Measurements from ENCODE around the gene MISP3. TPM values are rescaled to one million over a fixed set of nuclear protein-coding genes. Genes with fewer than 3 reads are reported as not detected.
"Not testable (repeated sequence)": the region's sequence is repeated elsewhere in the genome, so short reads cannot be mapped to it uniquely, and the experiment has no call there.

Gene MISP3
- total and polyA plus RNA-seq, 10 donors = 1.5 to 8.0 (median 2.0) TPM

DNA sequence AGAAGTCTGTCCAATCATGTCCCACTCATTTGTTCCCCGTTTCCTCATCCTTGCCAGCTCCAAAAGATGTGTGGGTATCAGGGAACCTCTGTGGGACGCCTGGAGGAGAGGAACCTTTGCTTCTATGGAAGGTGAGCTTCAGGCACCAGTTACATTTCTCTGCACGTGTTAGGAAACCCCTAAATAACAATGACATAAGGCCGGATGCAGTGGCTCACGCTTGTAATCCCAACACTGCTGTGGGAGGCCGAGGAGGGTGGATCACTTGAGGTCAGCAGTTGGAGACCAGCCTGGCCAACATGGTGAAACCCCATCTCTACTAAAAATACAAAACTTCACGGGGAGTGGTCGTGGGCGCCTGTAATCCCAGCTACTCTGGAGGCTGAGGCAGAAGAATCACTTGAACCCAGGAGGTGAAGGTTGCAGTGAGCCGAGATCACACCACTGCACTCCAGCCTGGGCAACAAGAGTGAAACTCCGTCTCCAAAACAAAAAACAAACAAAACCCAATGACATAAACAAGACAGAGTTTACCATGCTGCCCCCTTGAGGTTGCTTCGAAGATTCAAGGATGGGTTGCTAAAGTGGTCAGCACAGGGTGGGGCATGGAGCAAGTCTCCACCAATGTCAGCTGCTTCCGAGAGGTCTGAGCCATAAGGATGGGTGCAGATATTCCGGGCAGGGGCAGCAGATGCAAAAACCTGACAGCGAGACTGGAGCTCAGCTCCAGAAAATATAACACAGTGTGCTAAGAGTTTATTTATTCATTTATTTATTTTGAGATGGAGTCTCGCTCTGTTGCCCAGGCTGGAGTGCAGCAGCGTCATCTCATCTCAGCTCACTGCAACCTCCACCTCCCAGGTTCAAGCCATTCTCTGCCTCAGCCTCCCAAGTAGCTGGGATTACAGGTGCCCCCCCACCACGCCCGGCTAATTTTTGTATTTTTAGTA is 29.7 kb upstream of the MISP3 start:
- not testable (repeated sequence) for DNase-seq; H3K9me3 ChIP-seq; H3K27me3 ChIP-seq (replicated peaks in 1 of 7)
- Histone ChIP-seq H3K36me3 (peaks cover 0 to 100% (median 52%) of the 10 kb centered on the region in 6 donors), H3K27ac (peak overlapping the region in 7 of 8 donors; percentile 13 to 76 (median 59)), H3K4me1 (peaks cover 4 to 27% (median 10%) of the 10 kb centered on the region in 6 donors), H3K4me3 (peak overlapping the region in 1 of 8 donors; percentile 3)
- TF ChIP-seq, protein P1, sequence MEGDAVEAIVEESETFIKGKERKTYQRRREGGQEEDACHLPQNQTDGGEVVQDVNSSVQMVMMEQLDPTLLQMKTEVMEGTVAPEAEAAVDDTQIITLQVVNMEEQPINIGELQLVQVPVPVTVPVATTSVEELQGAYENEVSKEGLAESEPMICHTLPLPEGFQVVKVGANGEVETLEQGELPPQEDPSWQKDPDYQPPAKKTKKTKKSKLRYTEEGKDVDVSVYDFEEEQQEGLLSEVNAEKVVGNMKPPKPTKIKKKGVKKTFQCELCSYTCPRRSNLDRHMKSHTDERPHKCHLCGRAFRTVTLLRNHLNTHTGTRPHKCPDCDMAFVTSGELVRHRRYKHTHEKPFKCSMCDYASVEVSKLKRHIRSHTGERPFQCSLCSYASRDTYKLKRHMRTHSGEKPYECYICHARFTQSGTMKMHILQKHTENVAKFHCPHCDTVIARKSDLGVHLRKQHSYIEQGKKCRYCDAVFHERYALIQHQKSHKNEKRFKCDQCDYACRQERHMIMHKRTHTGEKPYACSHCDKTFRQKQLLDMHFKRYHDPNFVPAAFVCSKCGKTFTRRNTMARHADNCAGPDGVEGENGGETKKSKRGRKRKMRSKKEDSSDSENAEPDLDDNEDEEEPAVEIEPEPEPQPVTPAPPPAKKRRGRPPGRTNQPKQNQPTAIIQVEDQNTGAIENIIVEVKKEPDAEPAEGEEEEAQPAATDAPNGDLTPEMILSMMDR (IDR thresholded peaks at IDR 0.05 in 8 of 11, conservative IDR thresholded peaks at IDR 0.05 in 3 of 11) = peak; percentile 20 to 88 (median 70)
- peak in 1 of 3 donors; percentile 18 for TF ChIP-seq POLR2AphosphoS5 (IDR thresholded peaks at IDR 0.05)
- intact Hi-C loops (cut with DNase I; ENCODE audit: low total_unique reads) = loop anchor here (10.0 kb wide), 1 partner anchor 158 kb away; no protein-coding TSS in a partner anchor
- WGBS, 5 donors = 57 to 70% (median 64%) methylated on average over 18 to 19 of the region's 19 CpGs

GRCh38 chr19:14047866-14048265 is 24.7 kb upstream of the MISP3 start:
- not testable (repeated sequence) for H3K9me3 ChIP-seq; H3K4me3 ChIP-seq; DNase-seq; H3K4me1 ChIP-seq; H3K27ac ChIP-seq; H3K27me3 ChIP-seq (replicated peaks in 1 of 7)
- WGBS, 5 donors = 91 to 99% (median 97%) methylated on average over 9 to 10 of the region's 10 CpGs
- H3K36me3 ChIP-seq = peaks cover 0 to 100% (median 74%) of the 10 kb centered on the region in 6 donors
- intact Hi-C loops (cut with DNase I; ENCODE audit: low total_unique reads) = loop anchor here (10.0 kb wide), 1 partner anchor 163 kb away; no protein-coding TSS in a partner anchor

DNA sequence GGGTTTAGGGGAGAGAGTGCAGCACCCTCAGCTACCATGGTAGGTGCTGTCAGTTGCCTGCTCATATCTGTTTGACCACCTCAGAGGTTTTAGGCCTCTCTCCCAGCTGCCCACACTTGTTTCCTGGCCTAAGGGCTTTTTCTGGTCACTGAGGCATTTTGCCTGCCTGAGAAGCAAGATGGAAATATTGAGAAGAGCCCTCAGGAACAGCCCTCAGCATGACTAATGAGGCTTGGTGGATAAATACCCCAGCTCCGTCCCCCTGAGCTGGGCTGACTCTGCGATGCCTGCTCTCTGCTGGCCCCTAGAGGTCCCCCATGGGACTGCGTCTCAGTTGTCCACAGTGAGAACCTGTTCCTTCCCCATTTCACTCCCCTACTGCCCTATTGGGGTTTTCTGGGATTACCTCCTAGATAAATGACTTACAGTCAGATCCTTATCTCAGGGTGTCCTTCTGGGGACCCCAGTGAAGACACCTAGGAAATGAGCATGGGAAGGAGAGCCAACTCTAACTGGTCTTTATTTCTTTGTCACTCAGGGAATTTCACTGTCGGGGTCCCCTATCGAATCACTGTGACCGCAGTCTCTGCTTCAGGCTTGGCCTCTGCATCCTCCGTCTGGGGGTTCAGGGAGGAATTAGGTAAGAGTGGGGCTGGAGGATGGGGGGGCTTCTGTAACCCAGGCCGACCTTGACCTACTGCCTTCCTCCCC is 24.0 kb upstream of the MISP3 start:
- H3K4me1 ChIP-seq = peaks cover 0 to 5% (median 0%) of the 10 kb centered on the region in 6 donors
- H3K9me3 ChIP-seq = peaks cover 0 to 10% (median 5%) of the 10 kb centered on the region in 8 donors
- no peak overlapping the region for H3K4me3 ChIP-seq
- H3K27me3 ChIP-seq (replicated peaks in 1 of 7) = no peaks in the 10 kb centered on the region
- intact Hi-C loops (cut with DNase I; ENCODE audit: low total_unique reads) = loop anchor here (10.0 kb wide), 1 partner anchor 164 kb away; no protein-coding TSS in a partner anchor
- H3K36me3 ChIP-seq = peaks cover 0 to 99% (median 75%) of the 10 kb centered on the region in 6 donors
- H3K27ac ChIP-seq = peak overlapping the region in 1 of 8 donors; percentile 15
- TF ChIP-seq, protein P1 (IDR thresholded peaks at IDR 0.05 in 8 of 11, conservative IDR thresholded peaks at IDR 0.05 in 3 of 11) = peak; percentile 61 to 95 (median 85)
- peak in 2 of 3 donors; percentile 11 to 23 for TF ChIP-seq POLR2AphosphoS5 (IDR thresholded peaks at IDR 0.05)
- no peak for TF ChIP-seq POLR2A (IDR thresholded peaks at IDR 0.05)
- DNase-seq = peak; percentile 90
- WGBS, 5 donors = 73 to 83% (median 74%) methylated on average over 8 of the region's 8 CpGs

GRCh38 chr19:14050512-14050911 is 22.1 kb upstream of the MISP3 start:
- Histone ChIP-seq H3K27ac (no peak overlapping the region), H3K9me3 (peaks cover 0 to 10% (median 5%) of the 10 kb centered on the region in 8 donors), H3K36me3 (peaks cover 0 to 80% (median 61%) of the 10 kb centered on the region in 6 donors), H3K27me3 (replicated peaks in 1 of 7) (peaks cover 0 to 6% (median 0%) of the 10 kb centered on the region in 7 donors), H3K4me3 (no peak overlapping the region), H3K4me1 (peaks cover 0 to 5% (median 0%) of the 10 kb centered on the region in 6 donors)
- TF ChIP-seq POLR2AphosphoS5 (IDR thresholded peaks at IDR 0.05) (no peak), POLR2A (IDR thresholded peaks at IDR 0.05) (no peak)
- TF ChIP-seq, protein P1 (IDR thresholded peaks at IDR 0.05 in 8 of 11, conservative IDR thresholded peaks at IDR 0.05 in 3 of 11) = no peak
- no peak for DNase-seq
- WGBS, 5 donors = 92 to 99% (median 99%) methylated on average over 4 of the region's 4 CpGs
- intact Hi-C loops (cut with DNase I; ENCODE audit: low total_unique reads) = no loop called here

- intact Hi-C loops (cut with DNase I; ENCODE audit: low total_unique reads); H3K27me3 ChIP-seq (replicated peaks in 1 of 7); DNase-seq; H3K9me3 ChIP-seq; H3K4me1 ChIP-seq; H3K27ac ChIP-seq; H3K4me3 ChIP-seq: not testable (repeated sequence)
- WGBS, 5 donors = 89 to 97% (median 96%) methylated on average over 11 of the region's 11 CpGs
- peaks cover 0 to 75% (median 58%) of the 10 kb centered on the region in 6 donors for H3K36me3 ChIP-seq
Measured at GRCh38 chr19:14050961-14051360, 21.6 kb upstream of the MISP3 start.

All from spleen (tissue), 11 donors.